ENCODE data around the gene MCU. TPM values are rescaled to one million over a fixed set of nuclear protein-coding genes. Genes with fewer than 3 reads are reported as not detected.

The MCU gene
- total and polyA plus RNA-seq, 2 of the 8 experiments (the other 6 are each of a cell fraction or from before 2014, with no cell fraction given): 51.6 to 62.2 TPM

- H3K79me1 ChIP-seq (ENCODE audit: low read depth, low read length): peaks cover 2% of the 10 kb centered on the region; the same call in 1 of the 2 replicates
- H3K9ac ChIP-seq (replicated peaks in 1 of 4; ENCODE audit: extremely low read depth in 1 of 4, low read depth in 3 of 4, low read length in 3 of 4): no peak overlapping the region
- peak overlapping the region; percentile 94 for H2BK12ac ChIP-seq (ENCODE audit: low read depth, low read length)
- CTCF ChIA-PET (ENCODE audit: partially characterized antibody): interaction anchor here (0.5 to 0.9 kb wide), 4 partner anchors 16 to 498 kb away, joined by 3 to 4 read pairs (median 3); partner anchors contain the start of gene MRPS16
- peak overlapping the region; percentile 16; the same call in 1 of the 2 replicates for H3K18ac ChIP-seq (ENCODE audit: extremely low read depth, low read length)
- DNase-seq (ENCODE audit: low read depth in 1 of 2, low spot score in 2 of 2): no peak
- no peak for TF ChIP-seq TAF7 (optimal IDR thresholded peaks at IDR 0.05; ENCODE audit: borderline replicate concordance, low read depth, low read length)
- no peak for TF ChIP-seq SP2 (IDR thresholded peaks at IDR 0.05; ENCODE audit: low read length)
- TF ChIP-seq ATF2 (IDR thresholded peaks at IDR 0.05; ENCODE audit: low read length): no peak
- TF ChIP-seq EP300 (IDR thresholded peaks at IDR 0.05; ENCODE audit: borderline replicate concordance in 1 of 2, low read depth in 2 of 2, low read length in 2 of 2): no peak
- no peak for TF ChIP-seq RAD21 (IDR thresholded peaks at IDR 0.05 in 1 of 2, conservative IDR thresholded peaks at IDR 0.05 in 1 of 2; ENCODE audit: low read depth in 2 of 2, low read length in 2 of 2)
- no peak for TF ChIP-seq BACH1 (IDR thresholded peaks at IDR 0.05; ENCODE audit: low read length)
- no peak for TF ChIP-seq CEBPB (IDR thresholded peaks at IDR 0.05; ENCODE audit: low read depth, low read length)
- TF ChIP-seq TEAD4 (IDR thresholded peaks at IDR 0.05; ENCODE audit: low read depth, low read length): no peak
- TF ChIP-seq GABPA (IDR thresholded peaks at IDR 0.05; ENCODE audit: borderline replicate concordance, insufficient read depth, low read length): no peak
- TF ChIP-seq TCF12 (IDR thresholded peaks at IDR 0.05; ENCODE audit: low read depth, low read length): no peak
- POLR2A ChIA-PET (ENCODE audit: partially characterized antibody): interaction anchor here (0.6 to 1.3 kb wide), 7 partner anchors 10 to 159 kb away, joined by 3 to 5 read pairs (median 4); no protein-coding TSS in a partner anchor
- H3K4me2 ChIP-seq (ENCODE audit: insufficient read depth in 1 of 2, low read depth in 2 of 2, low read length in 2 of 2): no peak overlapping the region
- no peak overlapping the region for H2AFZ ChIP-seq (ENCODE audit: low read length)
- peaks cover 0 to 55% of the 10 kb centered on the region in 2 experiments; a peak in 2 of 4 replicates for H3K79me2 ChIP-seq (ENCODE audit: control insufficient read depth in 1 of 2, insufficient read depth in 2 of 2, low read length in 2 of 2)
- 82% methylated on average over 2 of the region's 2 CpGs; no CpG with 5 or more reads in 1 of the 2 experiments for WGBS, 2 experiments (ENCODE audit: extremely low coverage in 1 of 2, insufficient coverage in 1 of 2, insufficient read length in 1 of 2, insufficient replicate concordance in 2 of 2, low coverage in 1 of 2, low lambda C conversion rate in 2 of 2, missing lambda C conversion rate in 1 of 2)
- H2BK20ac ChIP-seq (ENCODE audit: low read length): 0 out of 2 replicates have a peak overlapping the region, but pooled peaks have one; percentile 27
- no peaks in the 10 kb centered on the region for H3K23me2 ChIP-seq (ENCODE audit: low read depth, low read length)
- H3K14ac ChIP-seq (ENCODE audit: insufficient read length): no peak overlapping the region
- no peak overlapping the region for H4K91ac ChIP-seq (replicated peaks; ENCODE audit: insufficient read length, low read length)
- H3K36me3 ChIP-seq (ENCODE audit: control insufficient read depth in 2 of 4, insufficient read depth in 4 of 4, low read length in 3 of 4): no peaks in the 10 kb centered on the region
- no peak overlapping the region for H2BK15ac ChIP-seq (ENCODE audit: low read length)
- 0 out of 2 replicates have a peak overlapping the region, but pooled peaks have one; percentile 59 for H2AK5ac ChIP-seq (ENCODE audit: low read depth, low read length)
- H2BK120ac ChIP-seq (replicated peaks; ENCODE audit: low read depth, low read length): no peak overlapping the region
- H3K27me3 ChIP-seq (replicated peaks in 1 of 4; ENCODE audit: control insufficient read depth in 3 of 4, extremely low read depth in 1 of 4, insufficient read depth in 3 of 4, low read length in 3 of 4): no peaks in the 10 kb centered on the region
- H3K4ac ChIP-seq (replicated peaks; ENCODE audit: insufficient read length, low read depth, low read length): no peak overlapping the region
- peaks cover 17 to 37% (median 25%) of the 10 kb centered on the region in 4 experiments for H3K4me1 ChIP-seq (replicated peaks in 1 of 4; ENCODE audit: control insufficient read depth in 3 of 4, insufficient read depth in 4 of 4, low read length in 3 of 4)
- peak overlapping the region; percentile 75; the same call in 1 of the 2 replicates for H2BK5ac ChIP-seq (ENCODE audit: low read depth, low read length)
- H3K56ac ChIP-seq (replicated peaks; ENCODE audit: insufficient read length, low read depth, low read length): no peak overlapping the region
- H4K8ac ChIP-seq (ENCODE audit: extremely low read depth, insufficient read depth, low read length): no peak overlapping the region; the same call in 1 of the 2 replicates
- peak overlapping the region; percentile 23 for H4K5ac ChIP-seq (ENCODE audit: insufficient read length, low read depth, low read length)
- FAIRE-seq: no peak
- H3K23ac ChIP-seq (ENCODE audit: insufficient read length): no peak overlapping the region
- H3K4me3 ChIP-seq (ENCODE audit: extremely low read depth in 1 of 4, insufficient read depth in 2 of 4, low read depth in 3 of 4, low read length in 4 of 4): no peak overlapping the region
- no peaks in the 10 kb centered on the region for H3K9me3 ChIP-seq (ENCODE audit: insufficient read depth in 2 of 2, low read depth in 1 of 2, low read length in 1 of 2)
- H4K20me1 ChIP-seq (replicated peaks in 1 of 2; ENCODE audit: control insufficient read depth in 1 of 2, insufficient read depth in 2 of 2, low read length in 2 of 2): no peaks in the 10 kb centered on the region
- no peak overlapping the region for H3K27ac ChIP-seq (ENCODE audit: low read depth, low read length)
Observed at GRCh38 chr10:72754275-72755032, 62.5 kb downstream of the MCU start.
